ENCODE results near the gene SLC38A7. TPM values are rescaled to one million over a fixed set of nuclear protein-coding genes. Genes with fewer than 3 reads are reported as not detected.

Gene SLC38A7
- total RNA-seq, 1 donor from 2014 or later: 31.9 TPM

DNA sequence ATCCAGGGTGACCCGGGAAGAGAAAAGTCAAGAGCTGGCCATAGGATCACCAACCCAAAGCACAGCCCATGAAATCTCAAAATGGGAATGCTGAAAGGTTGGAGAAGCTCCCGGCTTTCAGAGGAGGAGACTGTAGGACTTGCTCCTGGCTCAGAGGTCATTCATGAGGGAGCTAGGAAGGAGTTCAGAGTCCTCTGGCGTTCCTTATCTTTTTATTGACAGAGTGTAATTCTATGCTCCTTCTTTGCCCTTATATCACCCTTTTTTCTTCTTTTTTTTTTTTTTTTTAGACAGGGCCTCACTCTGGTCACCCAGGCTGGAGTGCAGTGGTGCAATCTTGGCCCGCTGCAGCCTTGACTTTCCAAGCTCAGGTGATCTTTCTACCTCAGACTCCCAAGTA lies 27.7 kb downstream of the SLC38A7 start:
- no peaks in the 10 kb centered on the region for H3K9me3 ChIP-seq (replicated peaks)
- intact Hi-C loops (cut with micrococcal nuclease): no loop called here
- DNase-seq: no peak
- no peak overlapping the region for H3K4me3 ChIP-seq
- peaks cover 3% of the 10 kb centered on the region for H3K4me1 ChIP-seq
- no peaks in the 10 kb centered on the region for H3K27me3 ChIP-seq (ENCODE audit: low read depth)
- H3K36me3 ChIP-seq: no peaks in the 10 kb centered on the region
- TF ChIP-seq, protein P1, sequence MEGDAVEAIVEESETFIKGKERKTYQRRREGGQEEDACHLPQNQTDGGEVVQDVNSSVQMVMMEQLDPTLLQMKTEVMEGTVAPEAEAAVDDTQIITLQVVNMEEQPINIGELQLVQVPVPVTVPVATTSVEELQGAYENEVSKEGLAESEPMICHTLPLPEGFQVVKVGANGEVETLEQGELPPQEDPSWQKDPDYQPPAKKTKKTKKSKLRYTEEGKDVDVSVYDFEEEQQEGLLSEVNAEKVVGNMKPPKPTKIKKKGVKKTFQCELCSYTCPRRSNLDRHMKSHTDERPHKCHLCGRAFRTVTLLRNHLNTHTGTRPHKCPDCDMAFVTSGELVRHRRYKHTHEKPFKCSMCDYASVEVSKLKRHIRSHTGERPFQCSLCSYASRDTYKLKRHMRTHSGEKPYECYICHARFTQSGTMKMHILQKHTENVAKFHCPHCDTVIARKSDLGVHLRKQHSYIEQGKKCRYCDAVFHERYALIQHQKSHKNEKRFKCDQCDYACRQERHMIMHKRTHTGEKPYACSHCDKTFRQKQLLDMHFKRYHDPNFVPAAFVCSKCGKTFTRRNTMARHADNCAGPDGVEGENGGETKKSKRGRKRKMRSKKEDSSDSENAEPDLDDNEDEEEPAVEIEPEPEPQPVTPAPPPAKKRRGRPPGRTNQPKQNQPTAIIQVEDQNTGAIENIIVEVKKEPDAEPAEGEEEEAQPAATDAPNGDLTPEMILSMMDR (IDR thresholded peaks at IDR 0.05; ENCODE audit: borderline replicate concordance): no peak
- H3K27ac ChIP-seq (replicated peaks): no peak overlapping the region

DNA sequence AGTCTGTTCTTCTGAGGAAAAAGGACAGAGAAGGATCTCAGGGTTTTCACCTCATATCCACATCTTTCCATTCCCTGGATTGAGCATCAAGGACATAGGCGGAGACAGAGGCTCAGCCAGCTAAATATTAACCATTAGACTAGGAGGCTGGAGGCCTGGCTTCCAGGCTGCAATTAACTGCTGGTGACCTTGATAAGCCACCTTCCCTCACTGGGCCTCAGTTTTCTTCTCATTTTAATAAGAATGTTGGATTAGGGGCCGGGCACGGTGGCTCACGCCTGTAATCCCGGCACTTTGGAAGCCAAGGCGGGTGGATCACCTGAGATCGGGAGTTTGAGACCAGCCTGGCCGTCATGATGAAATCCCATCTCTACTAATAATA lies 29.4 kb downstream of the SLC38A7 start:
- intact Hi-C loops (cut with micrococcal nuclease): no loop called here
- H3K9me3 ChIP-seq (replicated peaks): no peaks in the 10 kb centered on the region
- H3K4me3 ChIP-seq: no peak overlapping the region
- TF ChIP-seq, protein P1 (IDR thresholded peaks at IDR 0.05; ENCODE audit: borderline replicate concordance): no peak
- H3K27ac ChIP-seq (replicated peaks): no peak overlapping the region
- no peaks in the 10 kb centered on the region for H3K36me3 ChIP-seq
- H3K27me3 ChIP-seq (ENCODE audit: low read depth): no peaks in the 10 kb centered on the region
- DNase-seq: no peak
- H3K4me1 ChIP-seq: peaks cover 3% of the 10 kb centered on the region

DNA sequence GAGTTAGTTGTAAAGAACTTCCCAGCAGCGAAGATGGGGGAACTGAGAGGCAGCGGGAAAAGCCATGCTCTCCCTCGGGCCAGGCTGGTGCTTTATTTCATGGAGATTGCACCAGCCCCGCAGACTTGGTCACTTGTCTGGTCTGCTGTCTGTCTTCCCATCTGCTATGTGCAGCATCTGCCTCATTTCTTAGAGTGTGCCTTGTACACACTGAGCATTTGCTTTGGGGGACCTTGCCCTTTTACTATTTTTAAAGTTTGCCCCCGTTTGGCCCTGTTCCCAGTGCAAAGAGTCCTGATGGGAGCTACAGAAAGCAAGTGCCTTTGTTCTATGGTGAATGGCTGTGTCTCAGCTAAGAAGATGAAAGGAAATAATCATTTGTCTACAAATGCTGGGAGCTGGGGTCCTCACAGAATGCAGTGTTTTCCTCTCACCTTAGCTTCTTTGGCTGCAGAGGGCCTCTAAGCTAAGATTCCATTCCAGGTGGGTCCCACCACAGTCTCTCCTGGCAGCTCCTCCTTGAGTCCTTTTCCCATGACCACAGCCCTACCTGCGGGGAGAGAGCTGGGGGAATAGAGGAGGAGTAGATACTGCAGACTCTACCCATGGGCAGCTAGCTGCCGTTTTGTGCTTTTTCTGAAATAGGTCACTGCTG lies 29.9 kb downstream of the SLC38A7 start:
- H3K9me3 ChIP-seq (replicated peaks): no peaks in the 10 kb centered on the region
- intact Hi-C loops (cut with micrococcal nuclease): no loop called here

DNA sequence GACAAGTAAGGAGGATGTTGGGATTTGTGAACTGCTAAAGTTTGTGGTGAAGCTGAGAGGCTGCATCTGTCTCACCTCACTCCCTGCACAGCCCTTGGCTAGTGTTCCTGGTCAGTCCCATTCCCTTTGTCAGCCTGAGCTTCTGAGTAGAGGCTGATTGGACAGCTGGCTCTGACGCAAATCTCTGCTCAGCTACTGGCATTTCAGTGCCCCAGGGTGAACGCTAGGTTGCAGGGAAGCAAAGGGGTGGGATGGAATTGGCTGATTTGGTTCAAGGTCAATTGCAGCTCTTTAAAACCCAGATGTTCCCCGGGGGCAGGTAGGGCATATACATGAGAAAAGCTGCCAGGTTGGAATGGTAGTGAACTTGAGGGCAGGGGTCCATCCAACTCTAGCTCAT lies 31.8 kb downstream of the SLC38A7 start:
- no peaks in the 10 kb centered on the region for H3K36me3 ChIP-seq
- no peak overlapping the region for H3K4me3 ChIP-seq
- H3K27me3 ChIP-seq (ENCODE audit: low read depth): no peaks in the 10 kb centered on the region
- H3K27ac ChIP-seq (replicated peaks): no peak overlapping the region
- H3K9me3 ChIP-seq (replicated peaks): no peaks in the 10 kb centered on the region
- no peak for DNase-seq
- peaks cover 3% of the 10 kb centered on the region for H3K4me1 ChIP-seq
- intact Hi-C loops (cut with micrococcal nuclease): no loop called here
- TF ChIP-seq, protein P1 (IDR thresholded peaks at IDR 0.05; ENCODE audit: borderline replicate concordance): peak; percentile 29

More for the DNA sequence above, 29.9 kb downstream of the SLC38A7 start:
- Histone ChIP-seq H3K4me3 (no peak overlapping the region), H3K4me1 (peaks cover 3% of the 10 kb centered on the region), H3K27ac (replicated peaks) (no peak overlapping the region), H3K27me3 (ENCODE audit: low read depth) (no peaks in the 10 kb centered on the region), H3K36me3 (no peaks in the 10 kb centered on the region)
- DNase-seq: no peak
- TF ChIP-seq, protein P1 (IDR thresholded peaks at IDR 0.05; ENCODE audit: borderline replicate concordance): no peak

DNA sequence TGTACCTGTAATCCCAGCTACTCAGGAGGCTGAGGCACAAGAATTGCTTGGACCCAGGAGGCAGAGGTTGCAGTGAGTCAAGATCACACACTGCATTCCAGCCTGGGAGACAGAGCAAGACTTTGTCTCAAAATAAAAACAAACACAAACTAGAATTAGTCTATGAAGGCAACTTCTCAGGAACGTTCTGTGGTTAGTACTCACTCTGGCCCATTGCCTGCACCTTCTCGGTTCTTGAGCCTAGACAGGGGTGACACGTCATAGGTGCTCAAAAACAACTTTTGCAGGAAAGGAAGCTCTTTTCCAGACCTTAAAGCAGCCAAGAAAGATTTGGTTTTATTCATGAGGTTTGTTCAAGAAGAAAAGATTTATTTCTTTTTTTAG lies 32.6 kb downstream of the SLC38A7 start:
- intact Hi-C loops (cut with micrococcal nuclease): no loop called here
- Histone ChIP-seq H3K27me3 (ENCODE audit: low read depth) (no peaks in the 10 kb centered on the region), H3K9me3 (replicated peaks) (no peaks in the 10 kb centered on the region), H3K36me3 (no peaks in the 10 kb centered on the region), H3K4me1 (peaks cover 3% of the 10 kb centered on the region), H3K4me3 (no peak overlapping the region), H3K27ac (replicated peaks) (no peak overlapping the region)
- no peak for DNase-seq
- TF ChIP-seq, protein P1 (IDR thresholded peaks at IDR 0.05; ENCODE audit: borderline replicate concordance): no peak
